ENCODE measurements around the gene FOXP4. TPM values are rescaled to one million over a fixed set of nuclear protein-coding genes. Genes with fewer than 3 reads are reported as not detected.

FOXP4 gene
- total RNA-seq, 1 experiment from 2014 or later: 32.3 TPM

DNA sequence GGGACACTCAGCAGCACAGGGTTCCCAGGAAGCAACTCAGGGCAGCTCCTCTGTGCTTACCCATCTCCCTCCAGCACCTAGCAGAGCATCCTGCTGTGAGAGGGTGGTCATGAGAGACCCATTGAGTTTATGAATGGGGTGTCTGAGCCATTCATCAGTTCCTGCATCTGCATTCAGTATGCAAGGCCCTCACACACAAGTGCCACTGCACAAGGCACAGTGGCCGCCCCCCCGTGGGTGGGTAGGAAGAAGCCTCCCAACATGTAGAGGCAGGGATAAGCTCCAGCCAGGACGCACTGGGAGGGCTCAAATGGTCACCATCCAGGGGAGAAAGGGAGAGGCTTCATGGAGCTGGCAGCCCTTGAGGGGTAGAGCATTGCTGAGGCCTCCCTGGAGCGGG, 43.0 kb downstream of the FOXP4 start:
- Histone ChIP-seq H3K9me3 (ENCODE audit: control insufficient read depth in 1 of 2, insufficient read depth in 1 of 2, low read depth in 1 of 2, low read length in 2 of 2) (no peaks in the 10 kb centered on the region), H3K36me3 (ENCODE audit: control insufficient read depth in 1 of 2, insufficient read depth in 2 of 2, low read length in 2 of 2) (peaks cover 0 to 15% of the 10 kb centered on the region in 2 experiments; a peak in 2 of 4 replicates), H3K4me2 (ENCODE audit: low read length) (no peak overlapping the region), H2AFZ (ENCODE audit: low read depth, low read length, poor library complexity, severe bottlenecking) (no peak overlapping the region), H3K4me1 (ENCODE audit: control insufficient read depth in 1 of 2, insufficient read depth in 2 of 2, low read length in 2 of 2) (peaks cover 0 to 3% of the 10 kb centered on the region in 2 experiments; a peak in 1 of 4 replicates), H4K20me1 (ENCODE audit: insufficient read depth) (no peaks in the 10 kb centered on the region), H3K4me3 (replicated peaks in 1 of 2; ENCODE audit: low read depth in 1 of 2, low read length in 2 of 2) (no peak overlapping the region), H3K9me2 (ENCODE audit: insufficient read depth) (no peaks in the 10 kb centered on the region), H3K27me3 (ENCODE audit: insufficient read depth, low read length) (no peaks in the 10 kb centered on the region), H3K27ac (ENCODE audit: low read depth, low read length) (no peak overlapping the region), H3K79me2 (ENCODE audit: insufficient read depth, low read length) (no peaks in the 10 kb centered on the region), H3K9ac (ENCODE audit: low read length) (no peak overlapping the region)
- ChIA-PET RAD21 (ENCODE audit: low non-redundant PET in 1 of 2, low total read pairs in 2 of 2, uncharacterized antibody in 2 of 2, unreplicated experiment in 2 of 2) (no interaction called here), CTCF (no interaction called here), POLR2A (interaction anchor here (0.7 kb wide), 1 partner anchor 132 kb away, joined by 3 read pairs; no protein-coding TSS in a partner anchor)
- no peak for ATAC-seq
- BruUV-seq (replicated peaks): no TSS peak
- intact Hi-C loops (cut with micrococcal nuclease): no loop called here
- DNase-seq (ENCODE audit: low read depth, low spot score): no peak
- TF ChIP-seq EGR1 (IDR thresholded peaks at IDR 0.05; ENCODE audit: low read depth): no peak
- TF ChIP-seq SP1 (IDR thresholded peaks at IDR 0.05; ENCODE audit: low read depth): no peak
- no peak for TF ChIP-seq SIN3A (IDR thresholded peaks at IDR 0.05; ENCODE audit: low read depth)
- no peak for TF ChIP-seq ELF1 (IDR thresholded peaks at IDR 0.05; ENCODE audit: borderline replicate concordance, low read depth)
- TF ChIP-seq, protein P1, sequence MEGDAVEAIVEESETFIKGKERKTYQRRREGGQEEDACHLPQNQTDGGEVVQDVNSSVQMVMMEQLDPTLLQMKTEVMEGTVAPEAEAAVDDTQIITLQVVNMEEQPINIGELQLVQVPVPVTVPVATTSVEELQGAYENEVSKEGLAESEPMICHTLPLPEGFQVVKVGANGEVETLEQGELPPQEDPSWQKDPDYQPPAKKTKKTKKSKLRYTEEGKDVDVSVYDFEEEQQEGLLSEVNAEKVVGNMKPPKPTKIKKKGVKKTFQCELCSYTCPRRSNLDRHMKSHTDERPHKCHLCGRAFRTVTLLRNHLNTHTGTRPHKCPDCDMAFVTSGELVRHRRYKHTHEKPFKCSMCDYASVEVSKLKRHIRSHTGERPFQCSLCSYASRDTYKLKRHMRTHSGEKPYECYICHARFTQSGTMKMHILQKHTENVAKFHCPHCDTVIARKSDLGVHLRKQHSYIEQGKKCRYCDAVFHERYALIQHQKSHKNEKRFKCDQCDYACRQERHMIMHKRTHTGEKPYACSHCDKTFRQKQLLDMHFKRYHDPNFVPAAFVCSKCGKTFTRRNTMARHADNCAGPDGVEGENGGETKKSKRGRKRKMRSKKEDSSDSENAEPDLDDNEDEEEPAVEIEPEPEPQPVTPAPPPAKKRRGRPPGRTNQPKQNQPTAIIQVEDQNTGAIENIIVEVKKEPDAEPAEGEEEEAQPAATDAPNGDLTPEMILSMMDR (IDR thresholded peaks at IDR 0.05 in 2 of 3, conservative IDR thresholded peaks at IDR 0.05 in 1 of 3; ENCODE audit: borderline replicate concordance in 1 of 3, insufficient read depth in 1 of 3, low read depth in 2 of 3, low read length in 2 of 3): no peak
- TF ChIP-seq SRF (IDR thresholded peaks at IDR 0.05; ENCODE audit: low read depth): no peak
- TF ChIP-seq RAD21 (IDR thresholded peaks at IDR 0.05; ENCODE audit: low read depth): no peak
- no peak for TF ChIP-seq REST (IDR thresholded peaks at IDR 0.05; ENCODE audit: low read depth)
- no peak for TF ChIP-seq EZH2 (IDR thresholded peaks at IDR 0.05)
- TF ChIP-seq EZH2phosphoT487 (IDR thresholded peaks at IDR 0.05; ENCODE audit: borderline replicate concordance): no peak
- no peak for TF ChIP-seq ATF3 (IDR thresholded peaks at IDR 0.05)
- TF ChIP-seq FOSL1 (IDR thresholded peaks at IDR 0.05; ENCODE audit: low read depth): no peak
- TF ChIP-seq POLR2A (IDR thresholded peaks at IDR 0.05; ENCODE audit: borderline replicate concordance, extremely low read depth, insufficient read depth, insufficient read length): no peak
- TF ChIP-seq CEBPB (IDR thresholded peaks at IDR 0.05; ENCODE audit: low read depth): no peak
- TF ChIP-seq TCF7L2 (IDR thresholded peaks at IDR 0.05; ENCODE audit: borderline replicate concordance, extremely low read depth, insufficient read depth, insufficient read length): no peak
- TF ChIP-seq CBX3 (IDR thresholded peaks at IDR 0.05; ENCODE audit: low read depth): no peak
- TF ChIP-seq YY1 (IDR thresholded peaks at IDR 0.05; ENCODE audit: extremely low read depth, insufficient replicate concordance, low read depth, low read length): no peak
- no peak for TF ChIP-seq JUND (IDR thresholded peaks at IDR 0.05)
- no peak for TF ChIP-seq ZBTB33 (IDR thresholded peaks at IDR 0.05; ENCODE audit: extremely low read depth, insufficient replicate concordance, low read length)

All from HCT116 (cell line).